HCT116 (cell line): ENCODE data around the gene PRRX1. TPM values are rescaled to one million over a fixed set of nuclear protein-coding genes. Genes with fewer than 3 reads are reported as not detected.

ENCODE experiments used
- ATAC-seq: fragments of 200-7000 bp; cut with Tn5 transposase; 2 replicates; pipeline ENCODE4 v1.9.1; 2020; ENCODE audit warnings: mild to moderate bottlenecking, moderate library complexity
- BruUV-seq: library from RNA; stranded (reverse); fragments of 400-500 nt; replicated peaks from 2 replicates; lab custom pipeline; 2021; lab: Mats Ljungman, UMichigan
- CTCF ChIA-PET: fragments of 300-600 bp; sonication (Branson Sonifier 250); formaldehyde crosslinking; loops from one replicate; lab custom pipeline; 2021; ENCODE audit warnings: antibody characterized with exemption; lab: Charles Lee
- POLR2A ChIA-PET: fragments of 300-600, 350-600 bp; sonication (Branson Sonifier 250); formaldehyde crosslinking; loops from one replicate; lab custom pipeline; 2021; ENCODE audit warnings: antibody characterized with exemption; lab: Charles Lee
- RAD21 ChIA-PET, 2 experiments: fragments of 300-600 bp; sonication (Branson Sonifier 250); formaldehyde crosslinking; loops; one replicate each; lab custom pipeline; 2023; ENCODE audit warnings: low total read pairs in 2 of 2; ENCODE audit not compliant: uncharacterized antibody in 2 of 2, unreplicated experiment in 2 of 2, low non-redundant PET in 1 of 2; lab: Charles Lee
- DNase-seq: peaks from one replicate; pipeline ENCODE4 v3.0.0-alpha.2; 2010; ENCODE audit warnings: low read depth, low spot score
- H2AFZ ChIP-seq: fragments of 200-600 bp; shearing (Covaris generic), sonication (generic); 2 replicates; pipeline ENCODE4 v1.6.1; 2017; ENCODE audit warnings: low read depth, mixed run types, mixed read lengths, antibody characterized with exemption, low read length; ENCODE audit not compliant: poor library complexity, severe bottlenecking
- H3K27ac ChIP-seq: 2 replicates; pipeline ENCODE4 v1.5.1; 2012; ENCODE audit warnings: low read depth, low read length
- H3K27me3 ChIP-seq: fragments of 200-600 bp; sonication (generic); 2 replicates; pipeline ENCODE4 v1.6.1; 2016; ENCODE audit warnings: mixed run types, low read length, mixed read lengths; ENCODE audit not compliant: insufficient read depth
- H3K36me3 ChIP-seq, 2 experiments: fragments of 200-500 bp in 1 of 2; fragments of 200-600 bp in 1 of 2; sonication (Bioruptor generic) in 1 of 2; sonication (generic) in 1 of 2; 2 replicates each; pipeline versions ENCODE4 v1.5.1 to v1.6.1; 2014 to 2016; ENCODE audit warnings: low read length in 2 of 2, inconsistent platforms in 1 of 2, mixed read lengths in 1 of 2, mixed run types in 1 of 2; ENCODE audit not compliant: insufficient read depth in 2 of 2, control insufficient read depth in 1 of 2
- H3K4me1 ChIP-seq, 2 experiments: fragments of 200-600 bp in 1 of 2; sonication (generic) in 1 of 2; 2 replicates each; pipeline versions ENCODE4 v1.5.1 to v1.6.1; 2012 to 2017; ENCODE audit warnings: low read length in 2 of 2, inconsistent platforms in 1 of 2, mild to moderate bottlenecking in 1 of 2, mixed read lengths in 1 of 2, mixed run types in 1 of 2, moderate library complexity in 1 of 2; ENCODE audit not compliant: insufficient read depth in 2 of 2, control insufficient read depth in 1 of 2
- H3K4me2 ChIP-seq: fragments of 200-600 bp; sonication (generic); 2 replicates; pipeline ENCODE4 v1.6.1; 2017; ENCODE audit warnings: mixed run types, low read length, mixed read lengths
- H3K4me3 ChIP-seq, 2 experiments: fragments of 200-600 bp in 1 of 2; sonication (generic) in 1 of 2; replicated peaks in 1 of 2; 2 replicates each; pipeline ENCODE4 v1.5.1; 2011 to 2016; ENCODE audit warnings: low read length in 2 of 2, control low read depth in 1 of 2, low read depth in 1 of 2, mild to moderate bottlenecking in 1 of 2, mixed read lengths in 1 of 2, mixed run types in 1 of 2
- H3K79me2 ChIP-seq: fragments of 200-600 bp; sonication (generic); 2 replicates; pipeline ENCODE4 v1.6.1; 2017; ENCODE audit warnings: mild to moderate bottlenecking, mixed run types, low read length, moderate library complexity, mixed read lengths; ENCODE audit not compliant: insufficient read depth
- H3K9ac ChIP-seq: fragments of 200-600 bp; sonication (generic); 2 replicates; pipeline ENCODE4 v1.6.1; 2016; ENCODE audit warnings: low read length, mixed read lengths
- H3K9me2 ChIP-seq: fragments of 200-600 bp; sonication (generic), shearing (Covaris generic); 2 replicates; pipeline ENCODE4 v1.6.1; 2017; ENCODE audit warnings: mixed run types, mild to moderate bottlenecking, moderate library complexity; ENCODE audit not compliant: insufficient read depth
- H3K9me3 ChIP-seq, 2 experiments: fragments of 200-500 bp in 1 of 2; fragments of 200-600 bp in 1 of 2; sonication (Bioruptor generic) in 1 of 2; sonication (generic) in 1 of 2; 2 replicates each; pipeline ENCODE4 v1.6.1; 2014 to 2017; ENCODE audit warnings: low read length in 2 of 2, mixed read lengths in 2 of 2, inconsistent platforms in 1 of 2, low read depth in 1 of 2, mild to moderate bottlenecking in 1 of 2, mixed run types in 1 of 2, moderate library complexity in 1 of 2; ENCODE audit not compliant: control insufficient read depth in 1 of 2, insufficient read depth in 1 of 2
- H4K20me1 ChIP-seq: fragments of 200-600 bp; sonication (generic), shearing (Covaris generic); 2 replicates; pipeline ENCODE4 v1.6.1; 2017; ENCODE audit warnings: mixed run types, mild to moderate bottlenecking, moderate library complexity; ENCODE audit not compliant: insufficient read depth
- ATF3 ChIP-seq: IDR thresholded peaks from 2 replicates; pipeline ENCODE4 v1.6.1; 2012
- CEBPB ChIP-seq: IDR thresholded peaks from 2 replicates; pipeline ENCODE4 v1.6.1; 2012; ENCODE audit warnings: low read depth
- EGR1 ChIP-seq: IDR thresholded peaks from 2 replicates; pipeline ENCODE4 v1.6.1; 2012; ENCODE audit warnings: low read depth
- ELF1 ChIP-seq: IDR thresholded peaks from 2 replicates; pipeline ENCODE4 v1.6.1; 2012; ENCODE audit warnings: low read depth, borderline replicate concordance
- EZH2 ChIP-seq: fragments of 200-600 bp; sonication (generic); IDR thresholded peaks from 2 replicates; pipeline ENCODE4 v1.6.1; 2017; ENCODE audit warnings: antibody characterized with exemption, mixed run types
- EZH2phosphoT487 ChIP-seq: fragments of 200-600 bp; IDR thresholded peaks from 2 replicates; pipeline ENCODE4 v1.6.1; 2018; ENCODE audit warnings: antibody characterized with exemption, borderline replicate concordance
- JUND ChIP-seq: IDR thresholded peaks from 2 replicates; pipeline ENCODE4 v1.6.1; 2012
- SP1 ChIP-seq: IDR thresholded peaks from 2 replicates; pipeline ENCODE4 v1.6.1; 2012; ENCODE audit warnings: low read depth
- SRF ChIP-seq: IDR thresholded peaks from 2 replicates; pipeline ENCODE4 v1.6.1; 2012; ENCODE audit warnings: low read depth
- ZFX ChIP-seq: fragments of 450-650 bp; IDR thresholded peaks from 2 replicates; pipeline ENCODE4 v1.6.1; 2017
- intact Hi-C: fragments of 100-400 bp; cut with micrococcal nuclease; formaldehyde crosslinking; loops from 2 replicates; pipeline ENCODE4 v1.10.0; 2022
- total RNA-seq: library from RNA; stranded (reverse); gene quantifications from one replicate; pipeline ENCODE4 v1.2.1, GENCODE V29; 2021; ENCODE audit not compliant: unreplicated experiment
- TF ChIP-seq, protein P1 (sequence below), 3 experiments: fragments of 200-600 bp in 1 of 3; sonication (generic) in 1 of 3; IDR thresholded peaks in 2 of 3; conservative IDR thresholded peaks in 1 of 3; 2 replicates each; pipeline ENCODE4 v1.5.1; 2012 to 2017; ENCODE audit warnings: low read depth in 2 of 3, low read length in 2 of 3, antibody characterized with exemption in 1 of 3, borderline replicate concordance in 1 of 3, control low read depth in 1 of 3, mild to moderate bottlenecking in 1 of 3, mixed read lengths in 1 of 3, mixed run types in 1 of 3, moderate library complexity in 1 of 3; ENCODE audit not compliant: insufficient read depth in 1 of 3

The PRRX1 gene
- total RNA-seq, 1 experiment from 2014 or later = 0.37 TPM

DNA sequence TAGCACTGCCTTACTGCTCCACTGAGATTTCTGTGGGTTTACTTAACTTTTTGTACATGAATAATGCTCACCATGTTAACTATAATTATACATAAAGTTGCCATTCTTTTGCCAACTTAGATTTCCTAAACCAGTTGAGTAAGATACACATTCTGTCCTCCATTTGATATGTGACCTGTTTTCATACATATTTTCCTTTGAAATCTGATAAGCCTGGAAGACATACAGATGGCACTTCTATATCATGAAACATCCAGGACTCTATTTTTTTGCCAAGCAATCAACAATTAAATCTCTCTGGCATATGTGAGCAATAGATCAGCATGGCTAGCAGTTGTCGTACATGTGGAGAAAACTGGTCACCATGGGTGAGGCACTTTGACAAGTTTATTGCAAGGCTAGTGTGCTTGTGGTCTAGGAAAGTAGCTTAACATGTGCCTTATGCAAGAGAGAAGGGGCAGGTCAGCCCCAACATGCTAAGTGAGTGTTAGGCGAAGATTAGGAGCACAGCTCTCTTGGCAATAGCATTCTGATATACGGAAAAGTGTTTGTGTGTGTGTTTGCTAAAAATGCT lies 14.2 kb downstream of the PRRX1 start:
- Histone ChIP-seq H3K4me1 (no peaks in the 10 kb centered on the region), H3K9ac (no peak overlapping the region), H3K27me3 (no peaks in the 10 kb centered on the region; the same call in 1 of the 2 replicates), H3K36me3 (no peaks in the 10 kb centered on the region), H4K20me1 (no peaks in the 10 kb centered on the region), H3K9me2 (no peaks in the 10 kb centered on the region), H3K27ac (no peak overlapping the region), H3K79me2 (no peaks in the 10 kb centered on the region), H3K4me2 (no peak overlapping the region), H3K4me3 (no peak overlapping the region), H2AFZ (no peak overlapping the region), H3K9me3 (no peaks in the 10 kb centered on the region)
- POLR2A ChIA-PET = no interaction called here
- intact Hi-C loops = no loop called here
- CTCF ChIA-PET = no interaction called here
- ATAC-seq (no peak), DNase-seq (no peak)
- no TSS peak for BruUV-seq
- RAD21 ChIA-PET = no interaction called here
- no peak for TF ChIP-seq EZH2
- no peak for TF ChIP-seq SRF
- no peak for TF ChIP-seq ELF1
- no peak for TF ChIP-seq EGR1
- TF ChIP-seq, protein P1, sequence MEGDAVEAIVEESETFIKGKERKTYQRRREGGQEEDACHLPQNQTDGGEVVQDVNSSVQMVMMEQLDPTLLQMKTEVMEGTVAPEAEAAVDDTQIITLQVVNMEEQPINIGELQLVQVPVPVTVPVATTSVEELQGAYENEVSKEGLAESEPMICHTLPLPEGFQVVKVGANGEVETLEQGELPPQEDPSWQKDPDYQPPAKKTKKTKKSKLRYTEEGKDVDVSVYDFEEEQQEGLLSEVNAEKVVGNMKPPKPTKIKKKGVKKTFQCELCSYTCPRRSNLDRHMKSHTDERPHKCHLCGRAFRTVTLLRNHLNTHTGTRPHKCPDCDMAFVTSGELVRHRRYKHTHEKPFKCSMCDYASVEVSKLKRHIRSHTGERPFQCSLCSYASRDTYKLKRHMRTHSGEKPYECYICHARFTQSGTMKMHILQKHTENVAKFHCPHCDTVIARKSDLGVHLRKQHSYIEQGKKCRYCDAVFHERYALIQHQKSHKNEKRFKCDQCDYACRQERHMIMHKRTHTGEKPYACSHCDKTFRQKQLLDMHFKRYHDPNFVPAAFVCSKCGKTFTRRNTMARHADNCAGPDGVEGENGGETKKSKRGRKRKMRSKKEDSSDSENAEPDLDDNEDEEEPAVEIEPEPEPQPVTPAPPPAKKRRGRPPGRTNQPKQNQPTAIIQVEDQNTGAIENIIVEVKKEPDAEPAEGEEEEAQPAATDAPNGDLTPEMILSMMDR (IDR thresholded peaks at IDR 0.05 in 2 of 3, conservative IDR thresholded peaks at IDR 0.05 in 1 of 3; ENCODE audit: borderline replicate concordance in 1 of 3, insufficient read depth in 1 of 3, low read depth in 2 of 3, low read length in 2 of 3) = no peak
- TF ChIP-seq ZFX = no peak
- no peak for TF ChIP-seq SP1
- TF ChIP-seq EZH2phosphoT487 = no peak
- no peak for TF ChIP-seq JUND

DNA sequence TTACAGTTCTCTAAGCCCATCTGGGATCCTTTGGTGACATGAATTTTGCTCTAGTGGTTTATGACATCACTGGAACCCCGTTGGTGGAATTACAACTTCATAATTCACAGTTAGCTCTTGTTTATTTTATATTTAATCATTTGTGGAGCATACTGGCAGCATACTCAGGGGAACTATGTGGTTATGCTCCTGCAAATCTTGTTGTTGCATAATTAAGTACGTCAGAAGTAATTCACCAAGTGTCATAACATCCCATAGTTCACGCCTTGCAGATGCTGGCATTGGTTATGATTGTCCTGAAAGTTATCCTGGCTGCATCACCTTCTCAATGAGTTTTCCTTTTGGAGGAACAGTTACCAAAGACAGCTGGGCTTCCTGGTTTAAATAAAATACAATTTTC lies 16.5 kb downstream of the PRRX1 start:
- TF ChIP-seq SRF (no peak), CEBPB (no peak), ATF3 (no peak), SP1 (no peak)
- H3K4me1 ChIP-seq = no peaks in the 10 kb centered on the region
- ChIA-PET RAD21 (no interaction called here), POLR2A (no interaction called here), CTCF (interaction anchor here (1.0 kb wide), 1 partner anchor 9 kb away, joined by 3 read pairs; no protein-coding TSS in a partner anchor)
- H3K27ac ChIP-seq = no peak overlapping the region
- no peaks in the 10 kb centered on the region for H4K20me1 ChIP-seq
- no peaks in the 10 kb centered on the region for H3K9me2 ChIP-seq
- no peaks in the 10 kb centered on the region for H3K36me3 ChIP-seq
- no peaks in the 10 kb centered on the region for H3K79me2 ChIP-seq
- no peaks in the 10 kb centered on the region for H3K9me3 ChIP-seq
- no TSS peak for BruUV-seq
- intact Hi-C loops = loop anchor here (10.0 kb wide), 1 partner anchor 544 kb away; no protein-coding TSS in a partner anchor
- H3K4me3 ChIP-seq = no peak overlapping the region
- no peak overlapping the region for H3K9ac ChIP-seq
- DNase-seq (no peak), ATAC-seq (no peak)
- no peak overlapping the region for H3K4me2 ChIP-seq
- H2AFZ ChIP-seq = no peak overlapping the region
- H3K27me3 ChIP-seq = no peaks in the 10 kb centered on the region
